ENCODE data around the gene NUDT3. TPM values are rescaled to one million over a fixed set of nuclear protein-coding genes. Genes with fewer than 3 reads are reported as not detected.
A peak's percentile ranks its signal among the peaks of the same experiment; 100 is the strongest.

Gene NUDT3
- total and polyA plus RNA-seq, 4 donors: 9.0 to 38.5 (median 22.8) TPM

- Histone ChIP-seq H3K9me3 (ENCODE audit: control insufficient read depth in 4 of 4, insufficient read depth in 3 of 4, low read length in 3 of 4) (no peaks in the 10 kb centered on the region), H3K4me1 (ENCODE audit: control insufficient read depth in 5 of 5, insufficient read depth in 5 of 5, low read length in 5 of 5) (peaks cover 0 to 15% (median 0%) of the 10 kb centered on the region in 5 donors), H3K27ac (ENCODE audit: low read depth in 1 of 2, low read length in 1 of 2) (peak overlapping the region in 1 of 2 donors; percentile 18), H3K4me3 (no peak overlapping the region), H3K9ac (ENCODE audit: insufficient read depth in 1 of 2, low read length in 2 of 2) (no peak overlapping the region), H3K27me3 (ENCODE audit: control insufficient read depth in 3 of 3, insufficient read depth in 3 of 3, low read length in 2 of 3) (no peaks in the 10 kb centered on the region), H3K36me3 (ENCODE audit: control insufficient read depth in 4 of 4, insufficient read depth in 4 of 4, low read length in 4 of 4) (peaks cover 6 to 20% (median 14%) of the 10 kb centered on the region in 4 donors)
- no peak for ATAC-seq (ENCODE audit: insufficient read depth, low FRiP score)
- no peak for DNase-seq
- no peak for TF ChIP-seq CTCF (IDR thresholded peaks at IDR 0.05; ENCODE audit: control extremely low read depth, extremely low read depth)
- WGBS, 2 donors: 41 to 62% methylated on average over 3 of the region's 3 CpGs
These were observed 96.7 kb downstream of the NUDT3 start for GRCh38 chr6:34295721-34296120.

- Histone ChIP-seq H3K27me3 (ENCODE audit: control insufficient read depth in 3 of 3, insufficient read depth in 3 of 3, low read length in 2 of 3) (no peaks in the 10 kb centered on the region), H3K4me3 (no peak overlapping the region), H3K9ac (ENCODE audit: insufficient read depth in 1 of 2, low read length in 2 of 2) (no peak overlapping the region), H3K36me3 (ENCODE audit: control insufficient read depth in 4 of 4, insufficient read depth in 4 of 4, low read length in 4 of 4) (peaks cover 6 to 26% (median 16%) of the 10 kb centered on the region in 4 donors), H3K27ac (ENCODE audit: low read depth in 1 of 2, low read length in 1 of 2) (no peak overlapping the region), H3K9me3 (ENCODE audit: control insufficient read depth in 4 of 4, insufficient read depth in 3 of 4, low read length in 3 of 4) (no peaks in the 10 kb centered on the region), H3K4me1 (ENCODE audit: control insufficient read depth in 5 of 5, insufficient read depth in 5 of 5, low read length in 5 of 5) (peaks cover 0 to 15% (median 3%) of the 10 kb centered on the region in 5 donors)
- 95 to 97% methylated on average over 3 of the region's 3 CpGs for WGBS, 2 donors
- ATAC-seq (ENCODE audit: insufficient read depth, low FRiP score) (no peak), DNase-seq (no peak)
- TF ChIP-seq CTCF (IDR thresholded peaks at IDR 0.05; ENCODE audit: control extremely low read depth, extremely low read depth): no peak
These were observed 99.5 kb downstream of the NUDT3 start for GRCh38 chr6:34292954-34293353.

GRCh38 chr6:34289137-34289536 is 103.3 kb downstream of the NUDT3 start:
- ATAC-seq (ENCODE audit: insufficient read depth, low FRiP score): no peak
- no peak for DNase-seq
- H3K36me3 ChIP-seq (ENCODE audit: control insufficient read depth in 4 of 4, insufficient read depth in 4 of 4, low read length in 4 of 4): peaks cover 9 to 34% (median 17%) of the 10 kb centered on the region in 4 donors
- no peak overlapping the region for H3K9ac ChIP-seq (ENCODE audit: insufficient read depth in 1 of 2, low read length in 2 of 2)
- H3K27ac ChIP-seq (ENCODE audit: low read depth in 1 of 2, low read length in 1 of 2): peak overlapping the region in 1 of 2 donors; percentile 47
- H3K9me3 ChIP-seq (ENCODE audit: control insufficient read depth in 4 of 4, insufficient read depth in 3 of 4, low read length in 3 of 4): no peaks in the 10 kb centered on the region
- H3K27me3 ChIP-seq (ENCODE audit: control insufficient read depth in 3 of 3, insufficient read depth in 3 of 3, low read length in 2 of 3): no peaks in the 10 kb centered on the region
- TF ChIP-seq CTCF (IDR thresholded peaks at IDR 0.05; ENCODE audit: control extremely low read depth, extremely low read depth): no peak
- peaks cover 0 to 21% (median 5%) of the 10 kb centered on the region in 5 donors for H3K4me1 ChIP-seq (ENCODE audit: control insufficient read depth in 5 of 5, insufficient read depth in 5 of 5, low read length in 5 of 5)
- WGBS, 2 donors: 89 to 95% methylated on average over 11 of the region's 11 CpGs
- H3K4me3 ChIP-seq: no peak overlapping the region

DNA sequence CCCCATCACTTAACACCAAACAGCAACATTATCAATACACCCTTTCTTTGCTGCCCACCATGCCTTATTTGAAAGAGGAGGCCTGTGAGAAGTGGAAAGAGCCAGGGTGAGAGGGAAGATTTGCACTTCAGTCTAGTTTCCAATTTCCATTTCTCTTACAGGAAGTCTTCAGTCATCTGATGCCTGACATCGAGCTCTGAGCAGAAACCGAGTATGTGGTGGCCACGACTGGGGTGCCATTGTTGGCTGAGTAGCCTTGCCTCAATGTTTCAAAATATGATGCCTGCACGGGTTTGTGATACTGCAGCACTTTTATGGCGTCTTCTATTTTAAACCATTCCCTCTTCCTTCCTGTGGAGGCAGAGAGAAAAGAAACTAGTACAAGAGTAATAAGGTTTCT is 103.9 kb downstream of the NUDT3 start:
- peaks cover 9 to 33% (median 15%) of the 10 kb centered on the region in 4 donors for H3K36me3 ChIP-seq (ENCODE audit: control insufficient read depth in 4 of 4, insufficient read depth in 4 of 4, low read length in 4 of 4)
- no peak overlapping the region for H3K9ac ChIP-seq (ENCODE audit: insufficient read depth in 1 of 2, low read length in 2 of 2)
- H3K4me1 ChIP-seq (ENCODE audit: control insufficient read depth in 5 of 5, insufficient read depth in 5 of 5, low read length in 5 of 5): peaks cover 0 to 24% (median 8%) of the 10 kb centered on the region in 5 donors
- H3K4me3 ChIP-seq: no peak overlapping the region
- H3K27me3 ChIP-seq (ENCODE audit: control insufficient read depth in 3 of 3, insufficient read depth in 3 of 3, low read length in 2 of 3): no peaks in the 10 kb centered on the region
- WGBS, 2 donors: 8 to 37% methylated on average over 5 of the region's 5 CpGs
- DNase-seq: peak in 1 of 3 donors; percentile 22
- no peaks in the 10 kb centered on the region for H3K9me3 ChIP-seq (ENCODE audit: control insufficient read depth in 4 of 4, insufficient read depth in 3 of 4, low read length in 3 of 4)
- no peak overlapping the region for H3K27ac ChIP-seq (ENCODE audit: low read depth in 1 of 2, low read length in 1 of 2)
- no peak for TF ChIP-seq CTCF (IDR thresholded peaks at IDR 0.05; ENCODE audit: control extremely low read depth, extremely low read depth)
- ATAC-seq (ENCODE audit: insufficient read depth, low FRiP score): no peak
